ENCODE results near the gene MCF2L. TPM values are rescaled to one million over a fixed set of nuclear protein-coding genes. Genes with fewer than 3 reads are reported as not detected.

MCF2L gene
- total RNA-seq, 1 experiment from 2014 or later, result not detected

GRCh38 chr13:113063091-113063491, 94.1 kb downstream of the MCF2L start:
- no peak for TF ChIP-seq CTCF (IDR thresholded peaks at IDR 0.05; ENCODE audit: unreplicated experiment)
- CTCF ChIA-PET, result interaction anchor here (0.7 kb wide), 1 partner anchor 43 kb away, joined by 3 read pairs; the partner anchor contains the start of gene F7
- Mint-ChIP-seq H3K4me3 (ENCODE audit: unreplicated experiment) (no peak overlapping the region), H3K4me1 (ENCODE audit: insufficient read depth, unreplicated experiment) (no peaks in the 10 kb centered on the region), H3K27ac (ENCODE audit: low read depth, unreplicated experiment) (no peak overlapping the region), H3K27me3 (ENCODE audit: insufficient read depth, unreplicated experiment) (no peaks in the 10 kb centered on the region), H3K9me3 (ENCODE audit: unreplicated experiment) (no peaks in the 10 kb centered on the region), H3K36me3 (ENCODE audit: insufficient read depth, unreplicated experiment) (no peaks in the 10 kb centered on the region)
- POLR2A ChIA-PET, result no interaction called here
- no TSS peak for BruUV-seq (replicated peaks)
- intact Hi-C loops (cut with micrococcal nuclease), result no loop called here
- DNase-seq (ENCODE audit: unreplicated experiment), result no peak

GRCh38 chr13:113064000-113064533, 95.1 kb downstream of the MCF2L start:
- CTCF ChIA-PET, result no interaction called here
- POLR2A ChIA-PET, result no interaction called here
- no peaks in the 10 kb centered on the region for H3K9me3 Mint-ChIP-seq (ENCODE audit: unreplicated experiment)
- no peaks in the 10 kb centered on the region for H3K4me1 Mint-ChIP-seq (ENCODE audit: insufficient read depth, unreplicated experiment)
- H3K27me3 Mint-ChIP-seq (ENCODE audit: insufficient read depth, unreplicated experiment), result no peaks in the 10 kb centered on the region
- H3K36me3 Mint-ChIP-seq (ENCODE audit: insufficient read depth, unreplicated experiment), result no peaks in the 10 kb centered on the region
- no TSS peak for BruUV-seq (replicated peaks)
- H3K4me3 Mint-ChIP-seq (ENCODE audit: unreplicated experiment), result no peak overlapping the region
- intact Hi-C loops (cut with micrococcal nuclease), result no loop called here
- no peak for DNase-seq (ENCODE audit: unreplicated experiment)
- TF ChIP-seq CTCF (IDR thresholded peaks at IDR 0.05; ENCODE audit: unreplicated experiment), result no peak
- no peak overlapping the region for H3K27ac Mint-ChIP-seq (ENCODE audit: low read depth, unreplicated experiment)

- H3K36me3 Mint-ChIP-seq (ENCODE audit: insufficient read depth, unreplicated experiment), result no peaks in the 10 kb centered on the region
- H3K4me1 Mint-ChIP-seq (ENCODE audit: insufficient read depth, unreplicated experiment), result no peaks in the 10 kb centered on the region
- H3K9me3 Mint-ChIP-seq (ENCODE audit: unreplicated experiment), result no peaks in the 10 kb centered on the region
- DNase-seq (ENCODE audit: unreplicated experiment), result peak; percentile 62
- no peaks in the 10 kb centered on the region for H3K27me3 Mint-ChIP-seq (ENCODE audit: insufficient read depth, unreplicated experiment)
- intact Hi-C loops (cut with micrococcal nuclease), result no loop called here
- no TSS peak for BruUV-seq (replicated peaks)
- no peak overlapping the region for H3K27ac Mint-ChIP-seq (ENCODE audit: low read depth, unreplicated experiment)
- ChIA-PET CTCF (no interaction called here), POLR2A (no interaction called here)
- H3K4me3 Mint-ChIP-seq (ENCODE audit: unreplicated experiment), result no peak overlapping the region
- no peak for TF ChIP-seq CTCF (IDR thresholded peaks at IDR 0.05; ENCODE audit: unreplicated experiment)
These were observed 95.8 kb downstream of the MCF2L start for GRCh38 chr13:113064534-113065405.

GRCh38 chr13:113065406-113066141, 96.6 kb downstream of the MCF2L start:
- POLR2A ChIA-PET, result no interaction called here
- H3K4me3 Mint-ChIP-seq (ENCODE audit: unreplicated experiment), result no peak overlapping the region
- H3K9me3 Mint-ChIP-seq (ENCODE audit: unreplicated experiment), result no peaks in the 10 kb centered on the region
- no peak overlapping the region for H3K27ac Mint-ChIP-seq (ENCODE audit: low read depth, unreplicated experiment)
- BruUV-seq (replicated peaks), result no TSS peak
- DNase-seq (ENCODE audit: unreplicated experiment), result no peak
- intact Hi-C loops (cut with micrococcal nuclease), result no loop called here
- CTCF ChIA-PET, result no interaction called here
- no peaks in the 10 kb centered on the region for H3K36me3 Mint-ChIP-seq (ENCODE audit: insufficient read depth, unreplicated experiment)
- H3K4me1 Mint-ChIP-seq (ENCODE audit: insufficient read depth, unreplicated experiment), result no peaks in the 10 kb centered on the region
- TF ChIP-seq CTCF (IDR thresholded peaks at IDR 0.05; ENCODE audit: unreplicated experiment), result no peak
- no peaks in the 10 kb centered on the region for H3K27me3 Mint-ChIP-seq (ENCODE audit: insufficient read depth, unreplicated experiment)
